CD8-positive, alpha-beta memory T cell (primary cell): ENCODE measurements around the gene POU4F3. TPM values are rescaled to one million over a fixed set of nuclear protein-coding genes. Genes with fewer than 3 reads are reported as not detected.

Experiments used
- CTCF ChIA-PET: fragments of 350-600 bp; sonication (Branson Sonifier 250); formaldehyde crosslinking; loops from one replicate; lab custom pipeline; 2021; ENCODE audit warnings: antibody characterized with exemption; lab: Charles Lee
- POLR2A ChIA-PET: fragments of 350-600 bp; sonication (Branson Sonifier 250); formaldehyde crosslinking; loops from one replicate; lab custom pipeline; 2021; ENCODE audit warnings: antibody characterized with exemption; lab: Charles Lee
- DNase-seq, 5 donors: peaks; one replicate each; pipeline versions ENCODE4 v3.0.0 to v3.0.0-alpha.2; 2020 to 2022; ENCODE audit warnings: mixed read lengths in 1 of 5
- H3K27ac ChIP-seq: one replicate; pipeline ENCODE4 v1.7.0; 2013; ENCODE audit warnings: low read depth, mild to moderate bottlenecking, low read length, moderate library complexity
- H3K27me3 ChIP-seq: 2 replicates; pipeline ENCODE4 v1.7.0; 2013; ENCODE audit warnings: low read length, mild to moderate bottlenecking; ENCODE audit not compliant: insufficient read depth, poor library complexity, severe bottlenecking
- H3K36me3 ChIP-seq: 2 replicates; pipeline ENCODE4 v1.7.0; 2013; ENCODE audit warnings: mild to moderate bottlenecking, low read length, moderate library complexity; ENCODE audit not compliant: insufficient read depth
- H3K4me1 ChIP-seq: 2 replicates; pipeline ENCODE4 v1.7.0; 2013; ENCODE audit warnings: mild to moderate bottlenecking, low read length, moderate library complexity; ENCODE audit not compliant: insufficient read depth
- H3K4me3 ChIP-seq: 2 replicates; pipeline ENCODE4 v1.7.0; 2013; ENCODE audit warnings: mild to moderate bottlenecking, low read length
- H3K9me3 ChIP-seq: 2 replicates; pipeline ENCODE4 v1.7.0; 2013; ENCODE audit warnings: mild to moderate bottlenecking, low read length
- H3K27ac Mint-ChIP-seq, 8 donors: one replicate each; pipeline ENCODE4 v1.8.0; 2020 to 2021; ENCODE audit warnings: mixed read lengths in 8 of 8, mild to moderate bottlenecking in 6 of 8, inconsistent platforms in 3 of 8, moderate library complexity in 3 of 8
- H3K27me3 Mint-ChIP-seq, 2 donors: one replicate each; pipeline ENCODE4 v1.8.0; 2020 to 2021; ENCODE audit warnings: mixed read lengths in 2 of 2, mild to moderate bottlenecking in 1 of 2, moderate library complexity in 1 of 2
- H3K36me3 Mint-ChIP-seq, 3 donors: one replicate each; pipeline ENCODE4 v1.8.0; 2020 to 2021; ENCODE audit warnings: mixed read lengths in 3 of 3, inconsistent platforms in 1 of 3, mild to moderate bottlenecking in 1 of 3
- H3K4me1 Mint-ChIP-seq, 3 donors: one replicate each; pipeline ENCODE4 v1.8.0; 2020 to 2021; ENCODE audit warnings: mixed read lengths in 3 of 3, inconsistent platforms in 1 of 3, mild to moderate bottlenecking in 1 of 3
- H3K4me3 Mint-ChIP-seq, 7 donors: one replicate each; pipeline ENCODE4 v1.8.0; 2020 to 2021; ENCODE audit warnings: mixed read lengths in 7 of 7, mild to moderate bottlenecking in 6 of 7, moderate library complexity in 4 of 7, inconsistent platforms in 2 of 7
- H3K9me3 Mint-ChIP-seq, 5 donors: one replicate each; pipeline ENCODE4 v1.8.0; 2020 to 2022; ENCODE audit warnings: mixed read lengths in 5 of 5, mild to moderate bottlenecking in 3 of 5, moderate library complexity in 2 of 5, inconsistent platforms in 1 of 5
- polyA plus RNA-seq: library from polyadenylated mRNA; unstranded; fragments of 300-500 nt; fragmentation: Illumina TruSeq; gene quantifications from one replicate; pipeline ENCODE4 v1.2.3, GENCODE V29; 2021
- total RNA-seq, 2 experiments: library from RNA; stranded (reverse); gene quantifications; one replicate each; pipeline ENCODE4 v1.2.3, GENCODE V29; 2021

Gene POU4F3
- total and polyA plus RNA-seq, 3 experiments from 2014 or later = 0.11 TPM; not detected in 2

DNA sequence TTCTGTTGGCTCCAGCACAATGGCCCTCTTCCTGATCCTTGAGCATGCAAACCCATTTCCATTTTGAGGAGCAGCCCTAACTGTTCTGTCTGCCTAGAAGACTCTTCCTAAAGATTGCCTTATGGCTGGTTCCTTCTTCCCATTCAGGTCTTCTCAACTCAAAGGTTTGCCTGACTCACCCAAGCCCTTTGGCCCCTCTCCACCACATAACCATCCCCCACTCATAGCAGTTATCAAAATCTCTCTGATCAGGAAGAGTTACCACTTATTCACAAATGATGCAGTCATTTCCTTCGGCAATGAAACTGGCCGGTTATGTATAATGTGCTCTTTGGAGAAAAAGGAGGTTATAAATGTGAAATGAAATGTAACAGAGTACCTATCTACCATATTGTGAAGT is 8.9 kb upstream of the POU4F3 start:
- Mint-ChIP-seq H3K27ac (no peak overlapping the region), H3K4me1 (no peaks in the 10 kb centered on the region), H3K4me3 (no peak overlapping the region), H3K9me3 (peaks cover 0 to 8% (median 0%) of the 10 kb centered on the region in 5 donors), H3K36me3 (no peaks in the 10 kb centered on the region), H3K27me3 (peaks cover 33 to 64% of the 10 kb centered on the region in 2 donors)
- Histone ChIP-seq H3K4me1 (no peaks in the 10 kb centered on the region), H3K4me3 (no peak overlapping the region), H3K36me3 (no peaks in the 10 kb centered on the region), H3K27ac (no peak overlapping the region), H3K27me3 (no peaks in the 10 kb centered on the region), H3K9me3 (no peaks in the 10 kb centered on the region)
- CTCF ChIA-PET = no interaction called here
- DNase-seq = no peak
- POLR2A ChIA-PET = no interaction called here

DNA sequence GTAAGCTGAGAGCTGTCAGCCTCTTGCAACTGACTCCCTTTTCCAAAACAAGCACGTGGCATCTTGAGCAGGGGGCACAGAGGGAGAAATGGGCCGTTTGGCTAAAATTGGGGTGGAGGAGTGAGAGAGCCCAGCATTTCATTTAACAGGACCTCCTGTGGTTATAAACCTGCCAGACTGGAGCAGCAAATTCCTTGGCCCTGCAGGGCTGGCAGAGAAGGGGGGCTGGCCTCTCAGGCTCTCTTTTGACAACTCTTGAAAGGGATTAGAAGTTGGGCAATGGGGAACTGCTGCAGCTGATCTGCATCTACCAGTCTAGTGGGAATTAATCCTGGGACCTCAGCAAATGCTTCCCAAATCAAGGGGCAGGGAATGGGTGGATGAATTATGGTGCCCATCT is 7.2 kb upstream of the POU4F3 start:
- Mint-ChIP-seq H3K36me3 (no peaks in the 10 kb centered on the region), H3K4me1 (no peaks in the 10 kb centered on the region), H3K27ac (peak overlapping the region in 1 of 8 donors; percentile 43), H3K4me3 (no peak overlapping the region), H3K27me3 (peaks cover 43 to 75% of the 10 kb centered on the region in 2 donors), H3K9me3 (peaks cover 0 to 7% (median 0%) of the 10 kb centered on the region in 5 donors)
- no peaks in the 10 kb centered on the region for H3K9me3 ChIP-seq
- H3K4me1 ChIP-seq = no peaks in the 10 kb centered on the region
- H3K27me3 ChIP-seq = no peaks in the 10 kb centered on the region
- ChIA-PET CTCF (no interaction called here), POLR2A (no interaction called here)
- no peaks in the 10 kb centered on the region for H3K36me3 ChIP-seq
- H3K4me3 ChIP-seq = no peak overlapping the region
- H3K27ac ChIP-seq = no peak overlapping the region
- no peak for DNase-seq

DNA sequence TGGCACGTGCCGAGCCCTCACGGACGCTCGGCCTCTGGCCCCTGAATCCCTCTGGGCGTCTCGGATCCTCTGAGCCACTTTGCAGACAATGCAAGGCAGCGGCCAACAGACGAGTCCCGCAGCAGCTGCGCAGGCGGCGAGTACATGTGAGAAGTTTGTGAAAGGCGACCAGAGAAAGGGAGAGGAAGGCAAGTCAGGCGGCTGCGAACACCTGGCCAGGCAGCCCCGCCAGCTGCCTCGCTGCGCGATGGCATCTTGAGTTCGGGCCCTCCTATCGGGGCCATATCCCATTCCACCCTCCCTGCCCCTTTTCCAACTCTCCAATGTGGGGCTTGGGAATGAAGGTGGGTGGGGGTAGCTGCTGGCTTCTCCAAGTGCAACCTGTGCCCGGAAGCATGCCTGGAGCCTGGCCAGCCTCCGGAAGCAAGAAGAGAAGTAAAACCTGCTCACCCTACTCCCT is 4.5 kb upstream of the POU4F3 start:
- ChIA-PET CTCF (no interaction called here), POLR2A (no interaction called here)
- peaks cover 0 to 7% (median 0%) of the 10 kb centered on the region in 3 donors for H3K4me1 Mint-ChIP-seq
- peaks cover 0 to 7% (median 5%) of the 10 kb centered on the region in 5 donors for H3K9me3 Mint-ChIP-seq
- no peak overlapping the region for H3K4me3 ChIP-seq
- no peak overlapping the region for H3K27ac ChIP-seq
- H3K36me3 ChIP-seq = no peaks in the 10 kb centered on the region
- H3K27me3 Mint-ChIP-seq = peaks cover 48 to 80% of the 10 kb centered on the region in 2 donors
- H3K4me3 Mint-ChIP-seq = no peak overlapping the region
- DNase-seq = no peak
- H3K27ac Mint-ChIP-seq = no peak overlapping the region
- no peaks in the 10 kb centered on the region for H3K27me3 ChIP-seq
- H3K4me1 ChIP-seq = no peaks in the 10 kb centered on the region
- H3K9me3 ChIP-seq = no peaks in the 10 kb centered on the region
- H3K36me3 Mint-ChIP-seq = no peaks in the 10 kb centered on the region

DNA sequence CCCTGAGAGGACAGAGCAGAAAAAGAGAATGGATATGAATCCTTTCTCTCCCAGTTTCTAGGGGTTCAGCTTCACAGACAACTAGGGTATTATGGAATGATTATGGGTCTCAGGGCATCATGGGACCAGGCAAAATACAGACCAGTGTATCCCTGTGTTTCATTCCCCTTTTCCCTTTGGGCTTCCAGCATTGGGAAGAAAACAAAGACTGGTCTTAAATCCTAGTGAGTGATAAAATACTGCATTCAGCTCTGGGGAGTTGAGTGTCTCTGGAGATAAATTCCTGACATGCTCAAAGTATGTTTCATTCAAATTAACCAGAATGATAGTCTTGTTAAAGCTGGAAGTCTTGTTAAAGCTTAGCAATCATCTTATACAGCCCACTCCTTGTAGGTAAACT is 2.4 kb upstream of the POU4F3 start:
- CTCF ChIA-PET = no interaction called here
- Histone ChIP-seq H3K27me3 (peaks cover 4% of the 10 kb centered on the region), H3K9me3 (no peaks in the 10 kb centered on the region), H3K4me1 (no peaks in the 10 kb centered on the region), H3K27ac (no peak overlapping the region), H3K4me3 (no peak overlapping the region), H3K36me3 (no peaks in the 10 kb centered on the region)
- peaks cover 50 to 82% of the 10 kb centered on the region in 2 donors for H3K27me3 Mint-ChIP-seq
- no peak overlapping the region for H3K4me3 Mint-ChIP-seq
- H3K27ac Mint-ChIP-seq = no peak overlapping the region
- H3K36me3 Mint-ChIP-seq = no peaks in the 10 kb centered on the region
- peaks cover 0 to 11% (median 2%) of the 10 kb centered on the region in 3 donors for H3K4me1 Mint-ChIP-seq
- peaks cover 0 to 10% (median 7%) of the 10 kb centered on the region in 5 donors for H3K9me3 Mint-ChIP-seq
- POLR2A ChIA-PET = no interaction called here
- no peak for DNase-seq

DNA sequence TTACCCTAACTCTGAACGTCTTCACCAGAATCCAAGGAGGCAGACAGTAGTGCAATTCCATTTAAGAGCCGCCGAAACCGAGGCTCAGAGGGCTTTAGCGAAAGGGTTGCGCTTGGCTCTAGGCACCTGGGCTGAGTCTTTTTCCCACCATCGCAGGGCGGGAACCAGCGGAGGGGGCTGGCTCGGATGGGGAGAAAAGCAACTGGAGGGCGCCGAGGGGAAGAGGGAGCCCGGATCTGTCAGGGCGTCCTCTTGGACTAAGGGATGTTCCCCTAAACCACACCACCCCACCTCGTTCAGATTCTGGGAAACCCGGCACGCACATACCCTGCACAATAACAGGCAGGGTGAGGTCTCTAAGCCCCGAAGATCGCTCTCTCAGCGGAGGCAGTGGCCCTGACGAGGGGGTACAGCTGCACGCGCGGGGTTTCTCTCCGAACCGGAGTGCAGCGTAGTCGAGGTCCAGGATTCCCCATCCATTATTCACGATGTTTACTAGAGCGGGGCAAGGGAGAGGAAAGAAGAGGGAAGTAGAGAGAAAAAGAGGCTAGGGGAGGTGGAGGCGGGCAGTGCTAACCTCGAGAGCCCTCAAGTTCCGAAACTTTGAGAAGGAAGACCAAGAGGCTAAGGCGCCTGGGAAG is 1.3 kb upstream of the POU4F3 start:
- Mint-ChIP-seq H3K27ac (peak overlapping the region in 1 of 8 donors; percentile 34), H3K36me3 (no peaks in the 10 kb centered on the region), H3K9me3 (peaks cover 0 to 12% (median 9%) of the 10 kb centered on the region in 5 donors), H3K27me3 (peaks cover 58 to 92% of the 10 kb centered on the region in 2 donors), H3K4me1 (peaks cover 0 to 11% (median 2%) of the 10 kb centered on the region in 3 donors), H3K4me3 (no peak overlapping the region)
- H3K27ac ChIP-seq = no peak overlapping the region
- no peaks in the 10 kb centered on the region for H3K4me1 ChIP-seq
- no peak overlapping the region for H3K4me3 ChIP-seq
- no peaks in the 10 kb centered on the region for H3K9me3 ChIP-seq
- ChIA-PET CTCF (no interaction called here), POLR2A (no interaction called here)
- no peaks in the 10 kb centered on the region for H3K36me3 ChIP-seq
- peaks cover 10% of the 10 kb centered on the region for H3K27me3 ChIP-seq
- DNase-seq = no peak

DNA sequence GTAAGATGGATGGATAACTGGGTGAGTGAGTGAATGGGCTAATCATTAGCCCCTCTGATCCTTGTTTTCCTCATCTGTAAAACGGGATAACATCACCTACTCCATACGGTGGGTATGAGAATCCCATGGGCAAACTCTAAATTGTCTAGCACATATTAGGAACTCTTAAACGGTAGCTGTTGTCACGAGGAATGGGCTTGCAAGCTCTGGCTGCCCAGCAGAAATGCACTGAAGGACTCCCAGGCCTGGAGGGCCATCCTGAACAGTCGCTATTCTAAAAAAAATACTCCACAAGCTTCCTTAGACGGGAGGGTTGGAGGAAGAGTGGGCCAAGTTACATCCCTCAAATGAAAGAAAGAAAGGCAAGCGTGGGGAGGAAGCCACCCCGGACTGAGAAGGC is 711 bp upstream of the POU4F3 start:
- Histone ChIP-seq H3K4me1 (no peaks in the 10 kb centered on the region), H3K36me3 (no peaks in the 10 kb centered on the region), H3K27ac (no peak overlapping the region), H3K27me3 (peaks cover 15% of the 10 kb centered on the region), H3K9me3 (no peaks in the 10 kb centered on the region), H3K4me3 (no peak overlapping the region)
- Mint-ChIP-seq H3K36me3 (no peaks in the 10 kb centered on the region), H3K4me3 (no peak overlapping the region), H3K9me3 (peaks cover 0 to 12% (median 9%) of the 10 kb centered on the region in 5 donors), H3K27me3 (peaks cover 59 to 90% of the 10 kb centered on the region in 2 donors), H3K27ac (peak overlapping the region in 1 of 8 donors; percentile 65), H3K4me1 (peaks cover 0 to 11% (median 2%) of the 10 kb centered on the region in 3 donors)
- no peak for DNase-seq
- POLR2A ChIA-PET = no interaction called here
- CTCF ChIA-PET = no interaction called here

DNA sequence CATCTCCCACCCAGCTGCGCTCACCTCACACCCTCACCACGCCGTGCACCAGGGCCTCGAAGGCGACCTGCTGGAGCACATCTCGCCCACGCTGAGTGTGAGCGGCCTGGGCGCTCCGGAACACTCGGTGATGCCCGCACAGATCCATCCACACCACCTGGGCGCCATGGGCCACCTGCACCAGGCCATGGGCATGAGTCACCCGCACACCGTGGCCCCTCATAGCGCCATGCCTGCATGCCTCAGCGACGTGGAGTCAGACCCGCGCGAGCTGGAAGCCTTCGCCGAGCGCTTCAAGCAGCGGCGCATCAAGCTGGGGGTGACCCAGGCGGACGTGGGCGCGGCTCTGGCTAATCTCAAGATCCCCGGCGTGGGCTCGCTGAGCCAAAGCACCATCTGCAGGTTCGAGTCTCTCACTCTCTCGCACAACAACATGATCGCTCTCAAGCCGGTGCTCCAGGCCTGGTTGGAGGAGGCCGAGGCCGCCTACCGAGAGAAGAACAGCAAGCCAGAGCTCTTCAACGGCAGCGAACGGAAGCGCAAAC is 1.1 kb downstream of the POU4F3 start:
- POLR2A ChIA-PET = no interaction called here
- H3K27ac Mint-ChIP-seq = no peak overlapping the region
- CTCF ChIA-PET = no interaction called here

DNA sequence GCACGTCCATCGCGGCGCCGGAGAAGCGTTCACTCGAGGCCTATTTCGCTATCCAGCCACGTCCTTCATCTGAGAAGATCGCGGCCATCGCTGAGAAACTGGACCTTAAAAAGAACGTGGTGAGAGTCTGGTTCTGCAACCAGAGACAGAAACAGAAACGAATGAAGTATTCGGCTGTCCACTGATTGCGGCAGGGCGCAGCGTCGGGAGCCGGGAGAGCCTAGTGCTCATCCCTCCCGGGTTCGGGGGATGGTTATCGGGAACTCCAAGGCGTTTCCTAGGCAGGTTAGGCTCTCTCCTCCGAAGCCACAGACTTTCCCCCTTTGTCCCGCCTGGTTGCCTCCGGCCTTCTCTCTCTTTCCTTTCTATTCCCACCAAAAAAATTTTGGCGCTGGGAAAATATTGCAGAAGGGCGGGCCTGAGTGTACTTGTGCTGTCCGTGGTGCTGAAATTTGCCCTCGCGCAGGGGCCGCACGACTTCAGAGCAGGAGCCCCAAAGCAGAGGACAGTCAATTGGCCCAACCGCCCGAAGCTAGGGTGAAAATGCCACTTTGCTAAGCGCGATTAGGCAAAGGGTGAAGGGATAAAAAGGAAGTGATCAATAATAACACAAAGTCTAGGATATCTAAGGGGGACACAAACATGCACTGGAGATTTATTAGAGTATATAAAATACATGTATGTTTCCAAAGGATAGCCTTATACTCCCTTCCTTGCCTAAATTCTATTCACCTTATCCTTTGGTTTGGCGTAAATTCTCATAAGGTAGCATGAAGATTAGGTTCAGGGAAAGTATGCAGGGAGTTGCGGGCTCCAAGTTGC is 1.8 kb downstream of the POU4F3 start:
- H3K4me1 Mint-ChIP-seq = peaks cover 10 to 28% (median 11%) of the 10 kb centered on the region in 3 donors
- no peak for DNase-seq
- Histone ChIP-seq H3K27me3 (peaks cover 28% of the 10 kb centered on the region), H3K4me1 (no peaks in the 10 kb centered on the region), H3K9me3 (no peaks in the 10 kb centered on the region), H3K36me3 (no peaks in the 10 kb centered on the region), H3K27ac (no peak overlapping the region), H3K4me3 (no peak overlapping the region)
- H3K9me3 Mint-ChIP-seq = peaks cover 0 to 9% (median 9%) of the 10 kb centered on the region in 5 donors
- no peaks in the 10 kb centered on the region for H3K36me3 Mint-ChIP-seq
- ChIA-PET CTCF (no interaction called here), POLR2A (no interaction called here)
- no peak overlapping the region for H3K4me3 Mint-ChIP-seq
- peaks cover 62 to 87% of the 10 kb centered on the region in 2 donors for H3K27me3 Mint-ChIP-seq
- peak overlapping the region in 1 of 8 donors; percentile 46 for H3K27ac Mint-ChIP-seq

More for the DNA sequence above, 1.1 kb downstream of the POU4F3 start:
- no peak overlapping the region for H3K4me3 ChIP-seq
- no peaks in the 10 kb centered on the region for H3K9me3 ChIP-seq
- peaks cover 4 to 23% (median 6%) of the 10 kb centered on the region in 3 donors for H3K4me1 Mint-ChIP-seq
- no peak for DNase-seq
- peaks cover 28% of the 10 kb centered on the region for H3K27me3 ChIP-seq
- H3K36me3 Mint-ChIP-seq = no peaks in the 10 kb centered on the region
- H3K36me3 ChIP-seq = no peaks in the 10 kb centered on the region
- H3K4me3 Mint-ChIP-seq = no peak overlapping the region
- peaks cover 0 to 9% (median 9%) of the 10 kb centered on the region in 5 donors for H3K9me3 Mint-ChIP-seq
- H3K4me1 ChIP-seq = no peaks in the 10 kb centered on the region
- no peak overlapping the region for H3K27ac ChIP-seq
- peaks cover 62 to 88% of the 10 kb centered on the region in 2 donors for H3K27me3 Mint-ChIP-seq
